Nephron (organoid): ENCODE measurements around the gene CPED1.

Source experiments
- H3K27ac Mint-ChIP-seq, 3 experiments: 2 replicates each; pipeline ENCODE4 v1.8.0; 2020; ENCODE audit warnings: mixed read lengths in 3 of 3, mild to moderate bottlenecking in 2 of 3, moderate library complexity in 1 of 3
- H3K27me3 Mint-ChIP-seq: 2 replicates; pipeline ENCODE4 v1.8.0; 2021; ENCODE audit warnings: low read depth, mild to moderate bottlenecking, moderate library complexity, mixed read lengths
- H3K36me3 Mint-ChIP-seq: 2 replicates; pipeline ENCODE4 v1.8.0; 2020; ENCODE audit warnings: low read depth, mixed read lengths
- H3K4me1 Mint-ChIP-seq: 2 replicates; pipeline ENCODE4 v1.8.0; 2020; ENCODE audit warnings: mixed read lengths
- H3K4me3 Mint-ChIP-seq, 3 experiments: 2 replicates each; pipeline ENCODE4 v1.8.0; 2020; ENCODE audit warnings: mild to moderate bottlenecking in 3 of 3, mixed read lengths in 3 of 3, moderate library complexity in 2 of 3
- H3K9me3 Mint-ChIP-seq: 2 replicates; pipeline ENCODE4 v1.8.0; 2020; ENCODE audit warnings: mixed read lengths
- TF ChIP-seq, protein P1 (sequence below), 3 experiments: fragments of 200-600 bp; sonication (generic); IDR thresholded peaks; one replicate each; pipeline ENCODE4 v1.5.0; 2021; ENCODE audit warnings: antibody characterized with exemption in 3 of 3; ENCODE audit not compliant: unreplicated experiment in 3 of 3

CPED1 gene

DNA sequence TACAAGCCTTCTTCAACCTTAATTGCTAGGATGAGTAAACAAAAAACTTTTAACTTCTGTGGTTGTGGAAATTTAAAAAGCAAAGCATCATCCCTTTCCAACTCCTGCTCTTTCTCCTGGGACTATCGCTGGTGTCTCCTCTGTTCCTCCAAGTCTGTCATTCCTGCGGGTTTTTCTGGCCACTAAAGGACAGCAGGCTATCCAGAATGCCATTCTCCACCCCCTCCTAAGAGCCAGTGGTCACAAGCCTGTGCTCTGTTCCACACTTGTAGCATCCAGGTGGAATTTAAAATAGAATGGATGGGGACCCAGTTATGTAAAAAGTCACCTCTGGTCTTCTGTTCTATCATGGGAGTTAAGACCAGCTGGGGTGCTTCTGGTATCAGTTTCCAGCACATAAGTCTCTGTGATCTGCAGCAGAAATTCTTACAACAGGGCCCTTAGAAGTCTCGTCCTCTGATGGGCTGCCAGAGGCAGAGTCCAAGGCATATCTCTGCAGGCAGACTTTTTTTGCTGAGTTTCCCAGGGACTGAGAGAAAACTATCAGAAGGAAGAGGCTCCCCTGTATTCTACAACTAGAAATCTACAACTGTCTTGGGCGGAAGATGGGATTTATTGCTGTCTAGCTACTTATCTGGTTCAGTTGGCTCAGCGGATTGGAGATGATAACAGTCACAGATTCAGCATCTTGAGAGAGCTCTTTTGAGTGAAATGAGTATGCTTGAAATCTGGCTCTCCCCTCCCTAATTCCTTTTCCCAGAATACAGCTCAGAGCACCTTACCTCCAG lies 335.2 kb downstream of the CPED1 start:
- H3K4me1 Mint-ChIP-seq, result peaks cover 13% of the 10 kb centered on the region
- H3K27ac Mint-ChIP-seq, result peak overlapping the region in 1 of 3 experiments; percentile 12
- H3K27me3 Mint-ChIP-seq, result peaks cover 28% of the 10 kb centered on the region

DNA sequence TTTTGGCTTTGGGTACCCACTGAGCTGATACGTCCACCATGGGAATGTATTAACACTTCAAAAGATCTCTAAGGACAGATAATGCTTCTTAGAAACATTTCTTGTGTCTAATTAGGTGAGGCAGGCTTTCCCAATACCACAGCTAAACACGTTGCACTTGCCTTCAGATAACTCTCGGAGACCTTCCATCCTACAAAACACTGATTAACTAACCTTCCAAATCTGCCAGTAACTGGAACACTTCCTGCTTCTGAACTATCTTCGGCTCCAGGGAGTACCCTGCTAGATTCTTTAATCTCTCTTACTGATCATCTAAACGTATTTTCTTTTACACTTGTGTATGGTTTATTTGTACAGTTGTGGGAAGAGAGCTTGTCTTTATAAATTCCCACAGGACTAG lies 339.2 kb downstream of the CPED1 start:
- no peaks in the 10 kb centered on the region for H3K36me3 Mint-ChIP-seq
- peak overlapping the region in 2 of 3 experiments; percentile 10 to 87 for H3K4me3 Mint-ChIP-seq
- H3K9me3 Mint-ChIP-seq, result no peaks in the 10 kb centered on the region
- TF ChIP-seq, protein P1, sequence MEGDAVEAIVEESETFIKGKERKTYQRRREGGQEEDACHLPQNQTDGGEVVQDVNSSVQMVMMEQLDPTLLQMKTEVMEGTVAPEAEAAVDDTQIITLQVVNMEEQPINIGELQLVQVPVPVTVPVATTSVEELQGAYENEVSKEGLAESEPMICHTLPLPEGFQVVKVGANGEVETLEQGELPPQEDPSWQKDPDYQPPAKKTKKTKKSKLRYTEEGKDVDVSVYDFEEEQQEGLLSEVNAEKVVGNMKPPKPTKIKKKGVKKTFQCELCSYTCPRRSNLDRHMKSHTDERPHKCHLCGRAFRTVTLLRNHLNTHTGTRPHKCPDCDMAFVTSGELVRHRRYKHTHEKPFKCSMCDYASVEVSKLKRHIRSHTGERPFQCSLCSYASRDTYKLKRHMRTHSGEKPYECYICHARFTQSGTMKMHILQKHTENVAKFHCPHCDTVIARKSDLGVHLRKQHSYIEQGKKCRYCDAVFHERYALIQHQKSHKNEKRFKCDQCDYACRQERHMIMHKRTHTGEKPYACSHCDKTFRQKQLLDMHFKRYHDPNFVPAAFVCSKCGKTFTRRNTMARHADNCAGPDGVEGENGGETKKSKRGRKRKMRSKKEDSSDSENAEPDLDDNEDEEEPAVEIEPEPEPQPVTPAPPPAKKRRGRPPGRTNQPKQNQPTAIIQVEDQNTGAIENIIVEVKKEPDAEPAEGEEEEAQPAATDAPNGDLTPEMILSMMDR (IDR thresholded peaks at IDR 0.05; ENCODE audit: unreplicated experiment in 3 of 3), result no peak
- peaks cover 28% of the 10 kb centered on the region for H3K4me1 Mint-ChIP-seq
- H3K27ac Mint-ChIP-seq, result no peak overlapping the region
- peaks cover 50% of the 10 kb centered on the region for H3K27me3 Mint-ChIP-seq

More for the DNA sequence above, 335.2 kb downstream of the CPED1 start:
- Mint-ChIP-seq H3K36me3 (no peaks in the 10 kb centered on the region), H3K4me3 (no peak overlapping the region), H3K9me3 (no peaks in the 10 kb centered on the region)
- TF ChIP-seq, protein P1 (IDR thresholded peaks at IDR 0.05; ENCODE audit: unreplicated experiment in 3 of 3), result no peak

DNA sequence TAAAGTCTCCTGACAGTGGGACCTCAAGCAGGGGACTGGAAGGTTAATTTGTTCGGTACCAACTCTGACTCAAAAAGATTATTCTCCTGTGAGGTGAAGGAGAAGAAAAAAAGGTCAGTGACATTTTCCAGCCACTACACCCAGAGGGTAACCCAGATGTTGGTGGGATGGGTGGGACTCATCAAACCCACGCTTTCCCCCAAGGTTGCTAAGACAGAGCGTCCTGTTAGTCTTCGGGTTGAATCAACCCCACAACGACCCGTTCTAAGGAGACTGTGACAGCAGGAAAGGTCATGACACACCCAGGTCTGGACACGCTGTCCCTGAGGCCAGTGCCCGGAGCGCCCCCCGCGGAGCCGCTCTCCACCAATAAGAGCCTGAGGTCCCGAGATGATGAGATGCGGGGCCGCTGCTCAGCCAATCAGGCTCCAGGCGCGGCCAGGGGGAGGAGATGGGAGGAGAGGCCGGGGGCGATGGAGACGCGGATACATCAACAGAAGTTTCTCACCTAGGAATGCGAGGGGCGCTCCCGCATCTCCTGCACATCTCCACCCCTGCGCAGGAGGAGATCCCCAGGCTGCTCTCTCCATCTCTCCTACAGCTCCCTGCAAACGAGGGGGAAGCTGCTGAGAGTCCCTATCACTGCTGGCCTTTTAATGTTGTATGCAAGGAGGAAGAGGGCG lies 340.1 kb downstream of the CPED1 start, which contains the start of gene WNT16:
Gene WNT16, plus strand, starts transcription at position 493 of the 683 bp plus-strand sequence. CDS start 293 bp downstream, outside the sequence.
- H3K4me3 Mint-ChIP-seq, result peak within 1 kb of the TSS; percentile 78 to 87 (median 82)
- no peaks in the 10 kb centered on the region for H3K9me3 Mint-ChIP-seq
- H3K27me3 Mint-ChIP-seq, result peaks cover 50% of the 10 kb centered on the region
- H3K36me3 Mint-ChIP-seq, result no peaks in the 10 kb centered on the region
- TF ChIP-seq, protein P1 (IDR thresholded peaks at IDR 0.05; ENCODE audit: unreplicated experiment in 3 of 3), result no peak
- no peak within 1 kb of the TSS for H3K27ac Mint-ChIP-seq
- H3K4me1 Mint-ChIP-seq, result peaks cover 25% of the 10 kb centered on the region

DNA sequence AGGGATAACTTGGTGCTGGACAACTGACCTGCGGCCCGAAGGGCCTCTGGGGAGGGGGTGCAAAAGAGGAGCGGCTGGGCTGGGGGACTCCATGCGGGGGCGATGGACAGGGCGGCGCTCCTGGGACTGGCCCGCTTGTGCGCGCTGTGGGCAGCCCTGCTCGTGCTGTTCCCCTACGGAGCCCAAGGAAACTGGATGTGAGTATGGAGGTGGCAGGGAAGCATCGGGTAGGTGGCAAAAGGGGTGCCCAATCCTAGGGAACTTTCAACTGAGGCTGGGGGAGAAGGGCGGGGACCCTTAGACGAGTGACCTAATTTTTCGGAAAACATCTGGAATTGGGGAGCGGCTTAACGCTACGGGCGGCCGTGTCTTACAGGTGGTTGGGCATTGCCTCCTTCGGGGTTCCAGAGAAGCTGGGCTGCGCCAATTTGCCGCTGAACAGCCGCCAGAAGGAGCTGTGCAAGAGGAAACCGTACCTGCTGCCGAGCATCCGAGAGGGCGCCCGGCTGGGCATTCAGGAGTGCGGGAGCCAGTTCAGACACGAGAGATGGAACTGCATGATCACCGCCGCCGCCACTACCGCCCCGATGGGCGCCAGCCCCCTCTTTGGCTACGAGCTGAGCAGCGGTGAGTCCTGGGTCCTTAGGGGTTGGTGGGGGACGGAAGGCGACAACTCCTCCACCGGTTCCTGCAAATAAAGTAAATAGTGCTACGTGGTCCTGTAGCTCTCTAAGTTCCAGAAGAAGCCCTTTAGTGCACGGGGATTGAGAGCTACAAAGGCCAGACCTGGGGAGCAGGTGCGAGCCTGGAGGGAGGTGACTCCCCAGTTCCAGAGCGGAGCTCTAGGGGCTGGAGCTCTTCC lies 340.9 kb downstream of the CPED1 start:
- Mint-ChIP-seq H3K36me3 (no peaks in the 10 kb centered on the region), H3K27me3 (peaks cover 50% of the 10 kb centered on the region), H3K27ac (no peak overlapping the region), H3K9me3 (no peaks in the 10 kb centered on the region), H3K4me1 (peaks cover 19% of the 10 kb centered on the region), H3K4me3 (peak overlapping the region; percentile 78 to 87 (median 82))
- TF ChIP-seq, protein P1 (IDR thresholded peaks at IDR 0.05; ENCODE audit: unreplicated experiment in 3 of 3), result no peak

DNA sequence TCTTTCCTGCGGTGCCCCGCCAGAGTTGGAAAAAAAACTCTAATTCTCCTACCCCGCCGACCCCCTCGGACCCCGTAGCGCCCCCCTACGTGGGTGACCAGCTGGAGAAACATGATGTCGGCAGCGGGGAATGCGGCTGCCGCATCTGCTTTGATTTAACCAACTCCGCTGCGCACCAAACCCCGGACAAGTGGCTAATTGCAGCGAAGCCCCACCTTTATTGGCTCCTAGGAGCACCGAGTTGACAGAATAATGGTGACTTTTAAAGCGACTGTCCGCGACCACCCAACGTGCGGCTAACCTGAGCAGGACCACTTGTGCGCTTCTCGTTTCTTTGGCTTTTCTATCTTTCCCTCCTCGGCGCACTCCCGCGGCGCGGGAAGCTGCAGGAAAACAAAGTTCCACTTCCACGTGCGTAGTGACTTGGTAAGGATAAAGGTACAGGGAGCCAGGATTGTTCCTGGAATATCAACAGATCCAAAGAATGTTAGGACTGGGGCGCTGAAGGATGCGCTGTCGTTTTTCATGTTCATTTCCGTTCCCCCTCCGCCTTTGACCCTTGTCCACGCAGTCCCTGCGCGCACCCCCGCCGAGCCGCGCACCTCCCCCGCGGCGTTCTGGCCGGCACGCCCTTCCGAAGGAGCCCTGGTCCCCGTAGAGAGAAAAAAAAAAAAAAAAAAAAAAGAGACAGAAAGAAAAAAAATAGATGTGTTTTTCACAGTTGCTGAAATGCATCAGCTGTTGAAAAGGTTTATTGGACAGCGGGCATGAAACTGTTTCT lies 341.7 kb downstream of the CPED1 start:
- H3K9me3 Mint-ChIP-seq, result no peaks in the 10 kb centered on the region
- H3K27me3 Mint-ChIP-seq, result peaks cover 52% of the 10 kb centered on the region
- H3K36me3 Mint-ChIP-seq, result no peaks in the 10 kb centered on the region
- peak overlapping the region; percentile 78 to 87 (median 82) for H3K4me3 Mint-ChIP-seq
- H3K27ac Mint-ChIP-seq, result peak overlapping the region in 1 of 3 experiments; percentile 41
- TF ChIP-seq, protein P1 (IDR thresholded peaks at IDR 0.05; ENCODE audit: unreplicated experiment in 3 of 3), result no peak
- H3K4me1 Mint-ChIP-seq, result peaks cover 19% of the 10 kb centered on the region
